Neural cell (in vitro differentiated cells): Measurements from ENCODE around the gene VPS35L. TPM values are rescaled to one million over a fixed set of nuclear protein-coding genes. Genes with fewer than 3 reads are reported as not detected.

ENCODE experiments used
- H2AFZ ChIP-seq: fragments of 200-600, 300-800 bp; sonication (generic), shearing (Covaris generic); 2 replicates; pipeline ENCODE4 v1.6.0; 2014; ENCODE audit warnings: low read depth, mild to moderate bottlenecking, antibody characterized with exemption, low read length, moderate library complexity
- H3F3A ChIP-seq: fragments of 200-600 bp; shearing (Covaris generic); 2 replicates; pipeline ENCODE4 v1.6.1; 2016; ENCODE audit warnings: mild to moderate bottlenecking, moderate library complexity, mixed read lengths, antibody characterized with exemption, low read length; ENCODE audit not compliant: insufficient read depth, poor library complexity, severe bottlenecking
- H3K27ac ChIP-seq: fragments of 200-600, 300-800 bp; sonication (generic), shearing (Covaris generic); 2 replicates; pipeline ENCODE4 v1.5.1; 2014; ENCODE audit warnings: mild to moderate bottlenecking, low read length, moderate library complexity
- H3K27me3 ChIP-seq: fragments of 300-800, 200-600 bp; sonication (generic), shearing (Covaris generic); 2 replicates; pipeline ENCODE4 v1.6.0; 2014; ENCODE audit warnings: mild to moderate bottlenecking, low read depth, low read length, moderate library complexity; ENCODE audit not compliant: insufficient read depth
- H3K36me3 ChIP-seq: fragments of 300-800, 200-600 bp; sonication (generic), shearing (Covaris generic); 2 replicates; pipeline ENCODE4 v1.5.1; 2014; ENCODE audit warnings: mild to moderate bottlenecking, antibody characterized with exemption, low read length, moderate library complexity; ENCODE audit not compliant: insufficient read depth
- H3K4me2 ChIP-seq: fragments of 300-800, 200-600 bp; sonication (generic), shearing (Covaris generic); 2 replicates; pipeline ENCODE4 v1.6.0; 2014; ENCODE audit warnings: mild to moderate bottlenecking, low read length
- H3K4me3 ChIP-seq: fragments of 300-800, 200-600 bp; sonication (generic), shearing (Covaris generic); 2 replicates; pipeline ENCODE4 v1.5.1; 2014; ENCODE audit warnings: mild to moderate bottlenecking, low read length, moderate library complexity
- H3K79me2 ChIP-seq: fragments of 200-600 bp; shearing (Covaris generic); replicated peaks from 2 replicates; pipeline ENCODE4 v1.6.0; 2014; ENCODE audit warnings: mild to moderate bottlenecking, low read length, moderate library complexity; ENCODE audit not compliant: insufficient read depth
- H3K9ac ChIP-seq: fragments of 300-800, 200-600 bp; sonication (generic), shearing (Covaris generic); 2 replicates; pipeline ENCODE4 v1.6.1; 2016; ENCODE audit warnings: mild to moderate bottlenecking, low read length, mixed read lengths
- H3K9me2 ChIP-seq: fragments of 200-600 bp; shearing (Covaris generic); 2 replicates; pipeline ENCODE4 v1.6.1; 2016; ENCODE audit warnings: mild to moderate bottlenecking, low read length, mixed read lengths; ENCODE audit not compliant: insufficient read depth
- H3K9me3 ChIP-seq: fragments of 200-600, 300-800 bp; sonication (generic), shearing (Covaris generic); 2 replicates; pipeline ENCODE4 v1.6.1; 2016; ENCODE audit warnings: mild to moderate bottlenecking, mixed run types, low read length, moderate library complexity, mixed read lengths
- H4K20me1 ChIP-seq: fragments of 200-600 bp; shearing (Covaris generic); 2 replicates; pipeline ENCODE4 v1.6.1; 2016; ENCODE audit warnings: mild to moderate bottlenecking, mixed run types; ENCODE audit not compliant: insufficient read depth
- CTCF ChIP-seq: fragments of 450-650 bp; IDR thresholded peaks from 2 replicates; pipeline ENCODE4 v1.5.1; 2014; ENCODE audit warnings: antibody characterized with exemption, mild to moderate bottlenecking, moderate library complexity; ENCODE audit not compliant: poor library complexity, severe bottlenecking
- EP300 ChIP-seq: fragments of 450-650 bp; conservative IDR thresholded peaks from 2 replicates; pipeline ENCODE4 v1.6.1; 2014; ENCODE audit warnings: antibody characterized with exemption, mild to moderate bottlenecking, moderate library complexity; ENCODE audit not compliant: poor library complexity, severe bottlenecking
- EZH2 ChIP-seq: fragments of 200-600, 300-800 bp; shearing (Covaris generic), sonication (generic); IDR thresholded peaks from 2 replicates; pipeline ENCODE4 v1.6.1; 2014; ENCODE audit warnings: antibody characterized with exemption, low read length, borderline replicate concordance, mild to moderate bottlenecking; ENCODE audit not compliant: insufficient read depth, poor library complexity, severe bottlenecking
- MXI1 ChIP-seq: fragments of 450-650 bp; conservative IDR thresholded peaks from 2 replicates; pipeline ENCODE4 v1.6.1; 2014; ENCODE audit warnings: antibody characterized with exemption, mild to moderate bottlenecking; ENCODE audit not compliant: poor library complexity, severe bottlenecking
- POLR2AphosphoS5 ChIP-seq: IDR thresholded peaks from 2 replicates; pipeline ENCODE4 v1.6.1; 2012
- RAD21 ChIP-seq: fragments of 450-650 bp; conservative IDR thresholded peaks from 2 replicates; pipeline ENCODE4 v1.6.1; 2014; ENCODE audit warnings: antibody characterized with exemption, mild to moderate bottlenecking, moderate library complexity
- REST ChIP-seq: IDR thresholded peaks from 2 replicates; pipeline ENCODE4 v1.6.1; 2012; ENCODE audit warnings: borderline replicate concordance
- SMC3 ChIP-seq: fragments of 450-650 bp; conservative IDR thresholded peaks from 2 replicates; pipeline ENCODE4 v1.6.1; 2014; ENCODE audit warnings: antibody characterized with exemption, mild to moderate bottlenecking, moderate library complexity; ENCODE audit not compliant: poor library complexity
- TAF1 ChIP-seq: IDR thresholded peaks from 2 replicates; pipeline ENCODE4 v1.6.1; 2012; ENCODE audit warnings: low read depth
- polyA plus RNA-seq: library from polyadenylated mRNA; depleted of rRNA; stranded (reverse); fragments of >200 nt; gene quantifications from 2 replicates; pipeline ENCODE4 v1.2.3, GENCODE V29; 2014

The VPS35L gene
- polyA plus RNA-seq, 1 donor from 2014 or later, result 29.8 TPM

GRCh38 chr16:19566362-19566761 lies 10.9 kb downstream of the VPS35L start:
- peaks cover 5% of the 10 kb centered on the region for H3K36me3 ChIP-seq
- H3K9ac ChIP-seq, result no peak overlapping the region
- H2AFZ ChIP-seq, result no peak overlapping the region
- no peaks in the 10 kb centered on the region for H3K79me2 ChIP-seq
- no peak overlapping the region for H3K4me3 ChIP-seq
- TF ChIP-seq REST (no peak), SMC3 (no peak), TAF1 (no peak), RAD21 (no peak), MXI1 (no peak), CTCF (no peak), POLR2AphosphoS5 (no peak), EP300 (no peak), EZH2 (no peak)
- H4K20me1 ChIP-seq, result no peaks in the 10 kb centered on the region
- H3K9me2 ChIP-seq, result no peaks in the 10 kb centered on the region
- H3K4me2 ChIP-seq, result no peak overlapping the region
- no peaks in the 10 kb centered on the region for H3K9me3 ChIP-seq
- H3K27ac ChIP-seq, result no peak overlapping the region
- no peaks in the 10 kb centered on the region for H3K27me3 ChIP-seq
- no peaks in the 10 kb centered on the region for H3F3A ChIP-seq

- Histone ChIP-seq H3F3A (no peaks in the 10 kb centered on the region), H3K27me3 (no peaks in the 10 kb centered on the region), H3K27ac (no peak overlapping the region), H3K9ac (no peak overlapping the region), H3K79me2 (no peaks in the 10 kb centered on the region), H3K36me3 (peaks cover 5% of the 10 kb centered on the region), H4K20me1 (no peaks in the 10 kb centered on the region), H2AFZ (no peak overlapping the region), H3K9me3 (no peaks in the 10 kb centered on the region), H3K9me2 (no peaks in the 10 kb centered on the region), H3K4me3 (no peak overlapping the region), H3K4me2 (no peak overlapping the region)
- TF ChIP-seq TAF1 (no peak), MXI1 (no peak), REST (no peak), CTCF (no peak), EZH2 (no peak), EP300 (no peak)
Measured at GRCh38 chr16:19567560-19567959, 12.1 kb downstream of the VPS35L start.
